GM21529 (cell line): ENCODE measurements around the gene ACADM.
"Not testable (repeated sequence)": the region's sequence is repeated elsewhere in the genome, so short reads cannot be mapped to it uniquely, and the experiment has no call there.

Experiments used
- ATAC-seq: cut with Tn5 transposase; IDR thresholded peaks from one replicate; pipeline ENCODE4 v1.9.1; 2021; ENCODE audit not compliant: unreplicated experiment

ACADM gene

DNA sequence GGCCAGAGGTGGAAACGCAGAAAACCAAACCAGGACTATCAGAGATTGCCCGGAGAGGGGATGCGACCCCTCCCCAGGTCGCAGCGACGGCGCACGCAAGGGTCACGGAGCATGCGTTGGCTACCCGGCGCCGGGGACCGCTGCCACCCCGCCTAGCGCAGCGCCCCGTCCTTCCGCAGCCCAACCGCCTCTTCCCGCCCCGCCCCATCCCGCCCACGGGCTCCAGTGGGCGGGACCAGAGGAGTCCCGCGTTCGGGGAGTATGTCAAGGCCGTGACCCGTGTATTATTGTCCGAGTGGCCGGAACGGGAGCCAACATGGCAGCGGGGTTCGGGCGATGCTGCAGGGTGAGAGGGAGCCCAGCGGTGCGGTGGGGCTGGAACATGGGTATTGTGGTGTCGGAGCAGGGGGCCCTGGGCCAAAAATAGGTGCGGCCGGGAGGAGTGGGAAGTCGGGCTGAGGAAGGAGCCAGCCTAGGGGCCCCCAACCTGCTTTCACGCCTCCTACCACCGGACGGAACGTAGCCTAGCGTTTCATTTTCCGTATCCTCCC is at the start of gene ACADM:
Gene ACADM, plus strand, starts transcription at position 238 of the 551 bp plus-strand sequence. Its CDS starts 79 bp downstream, at position 317.
- ATAC-seq, result peak; percentile 82

DNA sequence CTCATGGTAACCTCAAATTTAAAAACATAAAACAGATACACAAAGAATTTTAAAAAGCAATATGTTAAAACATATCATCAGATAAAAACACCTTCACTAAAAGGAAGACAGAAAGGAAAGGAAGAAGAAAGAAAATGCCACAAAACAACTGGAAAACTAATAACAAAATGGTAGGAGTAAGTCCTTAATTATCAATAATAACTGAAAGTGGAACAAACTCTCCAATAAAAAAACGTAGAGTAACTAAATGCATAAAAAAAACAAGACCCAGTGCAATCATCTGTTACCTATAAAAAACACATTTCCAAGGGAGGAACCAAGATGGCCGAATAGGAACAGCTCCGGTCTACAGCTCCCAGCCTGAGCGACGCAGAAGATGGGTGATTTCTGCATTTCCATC is 47.1 kb upstream of the ACADM start:
- no peak for ATAC-seq

DNA sequence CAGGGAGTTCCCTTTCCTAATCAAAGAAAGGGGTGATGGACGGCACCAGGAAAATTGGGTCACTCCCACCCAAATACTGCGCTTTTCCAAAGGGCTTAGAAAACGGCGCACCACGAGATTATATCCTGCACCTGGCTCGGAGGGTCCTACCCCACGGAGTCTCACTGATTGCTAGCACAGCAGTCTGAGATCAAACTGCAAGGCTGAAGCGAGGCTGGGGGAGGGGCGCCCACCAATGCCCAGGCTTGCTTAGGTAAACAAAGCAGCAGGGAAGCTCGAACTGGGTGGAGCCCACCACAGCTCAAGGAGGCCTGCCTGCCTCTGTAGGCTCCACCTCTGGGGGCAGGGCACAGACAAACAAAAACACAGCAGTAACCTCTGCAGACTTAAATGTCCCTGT is 46.5 kb upstream of the ACADM start:
- not testable (repeated sequence) for ATAC-seq

DNA sequence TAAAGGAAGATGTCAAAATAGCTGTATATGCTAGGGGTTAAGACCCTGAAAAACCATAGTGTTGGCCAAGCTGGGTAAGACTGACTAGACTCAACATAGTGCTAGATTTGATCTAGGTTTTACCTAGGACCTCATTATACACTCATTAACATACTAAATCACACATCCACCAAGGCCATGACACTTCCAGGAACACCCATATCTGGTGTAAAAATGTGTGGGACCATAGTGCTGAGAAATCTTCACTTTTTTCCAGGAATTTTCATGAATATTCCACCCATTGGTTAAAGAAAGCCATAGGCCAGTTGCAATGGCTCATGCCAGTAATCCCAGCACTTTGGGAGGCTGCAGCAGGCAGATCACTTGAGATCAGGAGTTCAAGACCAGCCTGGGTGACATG is 34.0 kb upstream of the ACADM start:
- ATAC-seq, result no peak

DNA sequence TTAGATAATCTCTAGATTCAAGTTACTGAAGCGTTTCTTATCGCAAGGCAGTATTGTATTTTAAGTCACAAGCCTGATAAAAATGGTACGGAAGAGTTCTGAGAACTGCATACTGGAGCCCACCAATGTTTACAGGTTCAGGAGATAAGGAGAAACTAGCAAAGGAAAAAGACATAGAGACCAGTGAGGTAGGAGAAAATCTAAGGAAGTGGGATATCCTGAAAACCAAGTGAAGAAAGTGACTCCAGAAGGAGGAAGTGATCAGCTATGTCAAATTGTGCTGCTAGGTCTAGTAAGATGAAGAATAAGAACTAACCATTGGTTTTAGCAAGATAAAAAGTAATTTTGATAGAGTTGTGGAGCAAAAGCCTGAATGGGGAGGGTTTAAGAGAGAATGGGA is 31.0 kb upstream of the ACADM start:
- no peak for ATAC-seq

- ATAC-seq, result no peak
Observed at GRCh38 chr1:75696000-75696399, 28.5 kb upstream of the ACADM start.

- no peak for ATAC-seq
Observed at GRCh38 chr1:75707191-75707590, 17.3 kb upstream of the ACADM start.

- ATAC-seq, result no peak
Observed at GRCh38 chr1:75708910-75709309, 15.6 kb upstream of the ACADM start.

DNA sequence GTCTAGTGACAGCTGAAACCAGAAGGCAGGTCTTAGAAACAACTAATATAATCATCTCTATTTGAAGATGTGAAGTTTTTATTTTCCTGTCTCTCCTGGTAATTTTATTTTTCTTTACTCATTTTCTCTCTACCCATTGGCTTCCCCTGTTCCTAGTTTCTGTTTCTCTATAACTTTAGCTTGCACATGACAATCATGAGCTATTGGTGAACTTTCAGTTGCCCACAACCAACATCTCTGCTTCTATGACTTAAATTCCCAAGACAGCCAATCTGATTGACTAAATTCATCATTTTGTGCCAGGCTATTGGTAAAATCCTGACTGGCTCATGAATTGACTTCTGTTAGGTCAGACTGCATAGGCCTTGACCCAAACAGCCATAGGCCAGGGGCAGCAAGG is 13.7 kb upstream of the ACADM start:
- ATAC-seq, result no peak

GRCh38 chr1:75711846-75712245 is 12.7 kb upstream of the ACADM start:
- ATAC-seq, result no peak

GRCh38 chr1:75712306-75712705 is 12.2 kb upstream of the ACADM start:
- no peak for ATAC-seq

DNA sequence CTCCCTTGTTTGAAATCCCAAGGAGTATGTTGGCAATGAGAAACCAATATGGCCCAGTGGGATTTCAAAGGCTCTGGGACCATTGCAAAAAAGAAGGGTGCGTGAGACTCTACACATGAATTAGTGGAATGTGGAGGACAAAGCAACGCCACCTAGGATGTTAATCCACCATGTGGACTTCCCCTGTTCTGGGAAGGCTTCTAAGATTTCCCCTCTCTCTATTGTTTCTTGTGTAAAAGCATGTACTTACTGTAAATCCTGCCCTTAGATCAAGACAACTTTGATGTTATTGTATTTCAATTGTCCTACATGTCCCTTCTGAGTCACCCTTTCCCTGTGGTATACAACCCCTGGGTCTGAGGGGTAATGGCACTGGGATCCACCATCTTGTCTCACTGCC is 4.7 kb upstream of the ACADM start:
- ATAC-seq, result no peak

- no peak for ATAC-seq
Observed at GRCh38 chr1:75720325-75720724, 4.2 kb upstream of the ACADM start.

- ATAC-seq, result no peak
Observed at GRCh38 chr1:75720820-75721219, 3.7 kb upstream of the ACADM start.

GRCh38 chr1:75722246-75722645 is 2.3 kb upstream of the ACADM start:
- not testable (repeated sequence) for ATAC-seq

GRCh38 chr1:75722966-75723365 is 1.5 kb upstream of the ACADM start:
- no peak for ATAC-seq

DNA sequence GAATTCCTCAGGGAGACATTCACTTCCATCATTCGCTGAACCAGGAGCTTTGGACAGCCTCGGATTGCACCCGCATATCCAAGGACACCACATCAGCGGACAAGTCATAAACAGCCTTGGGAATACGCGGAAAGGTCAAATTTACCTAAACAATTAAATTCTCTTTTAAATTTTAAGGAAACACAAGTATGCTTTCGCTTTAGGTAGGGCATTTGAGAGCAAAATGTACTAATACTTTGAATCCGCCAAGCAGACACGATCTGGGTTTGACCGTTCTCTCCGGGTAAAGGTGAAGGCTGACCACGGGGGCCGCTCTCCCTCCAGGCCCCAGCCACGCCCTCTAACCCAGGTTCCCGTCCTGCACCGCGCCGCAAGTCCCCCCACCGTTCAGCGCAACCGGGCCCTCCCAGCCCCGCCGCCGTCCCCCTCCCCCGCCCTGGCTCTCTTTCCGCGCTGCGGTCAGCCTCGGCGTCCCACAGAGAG is 479 bp upstream of the ACADM start:
- peak; percentile 73 for ATAC-seq

- no peak for ATAC-seq
Observed at GRCh38 chr1:75725266-75725665, 757 bp downstream of the ACADM start.

- no peak for ATAC-seq
Observed at GRCh38 chr1:75725861-75726361, 1.4 kb downstream of the ACADM start.

GRCh38 chr1:75727571-75727970 is 3.1 kb downstream of the ACADM start:
- ATAC-seq, result no peak

DNA sequence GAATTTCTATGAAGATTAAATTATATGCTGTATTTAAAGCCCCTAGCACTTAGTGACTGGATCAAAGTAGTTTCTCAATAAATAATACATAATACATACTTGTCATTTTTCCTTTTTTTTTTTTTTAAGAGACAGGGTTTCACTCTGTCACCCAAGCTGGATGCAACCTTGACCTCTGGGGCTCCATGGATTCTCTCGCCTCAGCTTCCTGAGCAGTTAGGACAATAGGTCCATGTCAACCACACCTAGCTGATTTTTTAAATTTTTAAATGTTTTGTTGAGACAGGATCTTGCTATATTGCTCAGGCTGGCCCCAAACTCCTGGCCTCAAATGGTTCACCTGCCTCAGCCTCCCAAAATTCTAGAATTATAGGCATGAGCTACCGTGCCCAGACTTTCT is 5.9 kb downstream of the ACADM start:
- ATAC-seq, result no peak

- no peak for ATAC-seq
Observed at GRCh38 chr1:75731881-75732280, 7.4 kb downstream of the ACADM start.

- no peak for ATAC-seq
Observed at GRCh38 chr1:75732703-75733102, 8.2 kb downstream of the ACADM start.
